GM18909 (cell line): ENCODE results near the gene KIF19.

Experiments used
- ATAC-seq: cut with Tn5 transposase; IDR thresholded peaks from one replicate; pipeline ENCODE4 v1.9.1; 2021; ENCODE audit warnings: mild to moderate bottlenecking; ENCODE audit not compliant: unreplicated experiment, poor library complexity

KIF19 gene

DNA sequence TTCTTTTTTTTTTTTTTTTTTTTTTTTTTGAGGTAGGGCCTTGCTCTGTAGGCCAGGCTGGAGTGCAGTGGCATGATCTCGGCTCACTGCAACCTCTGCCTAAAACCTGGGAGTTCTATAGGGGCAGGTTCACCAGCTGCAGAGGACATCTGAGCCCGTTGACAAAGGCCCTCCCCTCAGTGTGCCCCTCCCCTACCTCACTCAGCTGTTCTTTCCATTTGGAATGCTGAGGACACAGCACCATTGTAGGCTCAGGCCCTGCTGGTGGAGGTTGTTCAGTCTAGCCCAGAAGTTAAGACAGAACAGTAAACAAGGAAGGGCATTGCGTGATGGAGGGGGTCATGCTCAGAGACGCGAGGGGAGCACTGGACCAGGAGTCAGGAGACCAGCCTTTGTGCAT lies 21.8 kb upstream of the KIF19 start:
- no peak for ATAC-seq

DNA sequence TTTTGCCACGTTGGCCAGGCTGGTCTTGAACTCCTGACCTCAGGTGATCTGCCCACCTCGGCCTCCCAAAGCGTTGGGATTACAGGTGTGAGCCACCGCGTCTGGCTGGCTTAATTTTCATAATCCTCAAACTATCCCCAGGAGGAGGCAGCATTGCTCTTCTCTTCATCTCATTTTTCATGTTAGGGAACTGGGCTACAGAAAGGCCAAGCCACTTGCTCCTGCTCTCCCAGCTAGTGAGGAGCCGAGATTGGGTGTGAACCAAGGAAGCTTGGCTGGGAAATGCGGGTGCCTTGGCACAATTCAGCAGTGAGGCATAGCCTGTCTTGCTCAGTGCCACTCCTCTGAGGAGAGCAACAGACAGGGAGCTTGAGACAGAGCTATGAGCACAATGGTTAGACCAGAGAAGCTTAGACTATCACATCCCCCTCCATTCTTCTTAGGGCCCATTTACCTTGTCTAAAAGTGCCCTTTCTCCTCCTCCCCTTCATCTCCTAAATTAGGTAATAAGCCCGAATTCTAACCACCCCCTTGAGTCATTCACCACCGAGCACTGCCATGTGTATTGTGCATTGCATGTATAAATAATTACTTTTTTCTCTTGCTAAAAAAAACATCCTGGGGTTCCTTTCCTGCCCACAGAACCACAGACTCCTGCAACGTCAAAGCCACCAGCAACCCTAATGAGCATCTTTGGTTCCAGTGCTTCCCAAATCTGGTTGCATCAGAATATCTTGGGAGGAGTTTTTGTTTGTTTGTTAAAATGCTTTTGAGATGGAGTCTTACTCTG lies 20.0 kb upstream of the KIF19 start:
- no peak for ATAC-seq

DNA sequence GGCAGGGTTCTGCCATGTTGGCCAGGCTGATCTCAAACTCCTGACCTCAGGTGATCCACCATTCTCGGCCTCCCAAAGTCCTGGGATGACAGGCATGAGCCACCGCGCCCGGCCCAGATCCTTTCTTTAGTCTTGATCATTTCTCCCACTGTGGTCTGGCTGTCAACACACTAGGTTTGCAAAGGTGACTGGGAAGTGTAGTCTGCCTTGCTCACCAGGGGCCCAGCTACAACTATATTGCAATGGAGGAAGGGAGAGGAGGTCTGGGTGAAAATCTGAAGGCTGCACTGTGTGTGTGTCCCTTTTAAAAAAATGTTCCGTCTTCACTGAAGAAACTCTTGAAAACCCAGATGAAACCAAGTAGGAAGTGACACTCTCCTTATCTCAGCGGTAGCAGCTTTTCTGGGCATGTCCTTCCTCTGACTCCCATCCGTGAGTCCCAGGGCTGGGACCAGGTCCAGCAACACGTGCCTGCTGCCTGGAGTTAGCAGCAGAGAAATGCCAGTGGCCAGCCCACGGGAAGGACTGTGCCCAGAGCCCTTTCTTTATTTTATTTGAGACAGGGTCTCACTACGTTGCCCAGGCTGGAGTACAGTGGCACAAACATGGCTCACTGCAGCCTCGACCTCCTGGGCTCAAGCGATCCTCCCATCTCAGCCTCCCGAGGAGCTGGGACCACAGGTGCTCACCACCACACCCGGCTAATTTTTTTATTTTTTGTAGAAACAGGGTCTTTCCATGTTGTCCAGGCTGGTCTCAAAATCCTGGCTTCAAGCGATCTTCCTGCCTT lies 17.8 kb upstream of the KIF19 start:
- ATAC-seq: no peak

DNA sequence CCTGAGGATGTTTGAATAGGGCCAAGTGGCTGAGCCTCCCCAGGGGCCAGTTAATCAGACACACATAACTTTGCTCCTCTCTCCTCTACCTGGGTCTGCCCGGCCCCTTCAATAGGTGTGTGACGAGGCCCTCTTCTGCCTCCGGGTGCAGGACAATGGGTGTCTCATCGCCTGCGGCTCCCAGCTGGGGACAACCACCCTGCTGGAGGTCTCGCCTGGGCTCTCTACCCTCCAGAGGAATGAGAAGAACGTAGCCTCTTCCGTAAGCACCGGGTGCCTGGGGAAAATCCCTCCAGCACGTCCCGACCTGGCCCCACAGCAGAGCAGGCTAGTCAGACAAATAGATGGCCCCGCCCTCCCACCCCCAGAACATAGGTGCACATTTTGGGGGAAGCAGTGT lies 16.1 kb upstream of the KIF19 start:
- no peak for ATAC-seq

DNA sequence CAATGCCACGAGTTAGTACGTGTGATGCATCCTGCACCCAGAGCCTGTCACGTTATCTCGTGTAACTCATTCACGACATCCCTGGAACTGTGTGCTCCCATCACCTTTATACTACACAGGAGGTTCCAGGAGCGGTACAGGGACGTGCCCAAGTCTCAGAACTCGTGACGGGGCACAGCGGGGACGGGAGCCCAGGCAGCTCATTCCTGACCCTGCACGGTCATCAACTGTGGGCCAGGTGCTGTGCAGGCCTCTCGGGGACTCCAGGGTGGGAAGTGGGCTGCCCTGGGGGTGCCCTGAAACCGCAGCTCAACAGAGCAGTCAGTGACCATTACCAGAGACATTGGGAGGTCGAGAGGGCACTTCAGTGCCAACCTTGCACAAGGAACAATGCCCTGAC lies 11.1 kb upstream of the KIF19 start:
- ATAC-seq: no peak

DNA sequence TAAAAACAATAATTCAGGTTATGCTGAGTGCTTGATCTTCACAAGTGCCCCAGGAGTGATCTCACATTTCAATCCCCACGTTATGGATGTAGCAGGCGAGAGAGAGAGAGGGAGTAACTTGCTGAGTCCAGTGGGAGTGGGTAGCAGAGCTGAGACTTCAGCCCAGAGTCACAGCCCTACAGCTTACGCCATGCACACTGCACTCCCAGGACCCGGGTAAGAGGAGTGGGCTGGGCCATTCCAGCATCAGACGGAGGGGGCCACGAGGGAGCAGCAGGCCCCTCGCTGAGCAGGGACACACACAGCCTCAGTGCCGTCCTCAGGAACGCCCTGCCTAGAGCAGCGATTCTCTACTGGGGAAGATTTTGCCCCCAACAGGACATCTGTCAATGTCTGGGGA lies 9.8 kb upstream of the KIF19 start:
- ATAC-seq: no peak

DNA sequence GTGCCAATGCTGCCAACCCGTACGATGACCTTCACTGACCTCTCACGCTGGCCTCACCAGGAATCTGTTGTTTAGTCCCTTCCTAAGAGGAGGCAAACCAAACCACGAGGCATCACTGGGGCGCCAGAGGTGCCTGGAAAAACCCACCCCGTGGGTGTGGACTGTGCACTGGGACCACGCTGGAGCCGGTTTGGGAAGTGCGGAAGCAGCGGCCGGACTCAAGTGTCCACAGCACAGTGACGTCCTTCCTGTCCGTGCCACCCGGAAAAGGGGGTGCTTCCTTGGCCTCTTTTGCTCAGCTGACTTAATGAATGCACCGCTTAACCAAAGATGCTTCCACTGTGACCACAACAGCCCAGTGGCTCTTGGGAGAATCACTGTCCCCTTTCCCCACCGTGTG lies 9.0 kb upstream of the KIF19 start:
- no peak for ATAC-seq

DNA sequence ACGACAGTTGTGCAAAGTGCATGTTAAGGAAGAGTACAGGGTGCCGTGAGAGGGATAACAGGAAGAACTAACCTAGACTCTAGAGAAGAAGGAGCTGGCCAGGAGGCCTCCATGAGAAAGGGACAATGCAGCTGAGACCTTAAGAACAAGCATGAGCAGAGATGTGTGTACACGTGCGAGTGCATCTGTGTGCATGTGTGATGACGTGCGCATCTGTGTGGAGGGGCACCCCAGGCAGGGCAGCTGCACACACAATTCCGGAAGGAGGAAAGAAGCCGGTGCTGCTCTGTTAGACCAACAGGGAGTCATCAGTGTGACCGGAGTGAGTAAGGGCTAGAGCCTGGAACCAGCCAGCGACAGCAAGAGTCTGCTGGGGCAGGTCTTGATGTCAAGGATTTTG lies 7.6 kb upstream of the KIF19 start:
- no peak for ATAC-seq

DNA sequence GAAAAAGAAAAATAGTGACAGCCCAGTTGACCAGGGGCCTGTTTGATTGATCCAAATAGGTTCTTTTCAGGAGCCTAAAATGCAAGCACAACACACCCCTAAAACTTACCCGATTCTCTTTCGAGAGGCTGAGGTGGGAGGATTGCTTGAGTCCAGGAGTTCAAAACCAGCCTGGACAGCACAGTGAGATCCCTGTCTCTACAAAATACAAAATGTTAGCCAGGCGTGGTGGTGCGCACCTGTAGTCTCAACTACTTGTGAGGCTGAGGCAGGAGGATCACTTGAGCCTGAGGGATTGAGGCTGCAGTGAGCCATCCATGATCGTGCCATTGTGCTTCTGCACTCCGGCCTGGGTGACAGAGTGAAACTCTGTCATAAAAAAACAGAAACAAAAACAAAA lies 1.5 kb upstream of the KIF19 start:
- ATAC-seq: no peak

DNA sequence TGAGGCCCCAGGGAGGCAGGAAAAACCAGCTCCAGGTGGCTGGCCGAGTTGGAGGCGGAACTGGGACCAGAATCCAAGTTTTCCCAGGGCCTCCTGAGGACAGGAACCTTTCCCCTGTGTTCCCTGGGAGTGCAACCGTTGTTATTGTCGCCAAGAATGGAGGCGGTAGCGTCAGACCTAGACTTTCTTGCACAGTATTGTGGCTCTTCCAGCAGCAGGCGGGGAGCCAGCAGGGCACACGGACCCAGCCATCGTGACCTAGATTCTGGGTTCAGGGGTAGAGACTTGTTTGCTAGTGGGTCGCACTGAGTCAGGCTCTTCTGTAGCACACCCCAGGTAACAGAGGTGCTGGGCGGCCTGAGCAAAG lies 667 bp upstream of the KIF19 start:
- no peak for ATAC-seq

DNA sequence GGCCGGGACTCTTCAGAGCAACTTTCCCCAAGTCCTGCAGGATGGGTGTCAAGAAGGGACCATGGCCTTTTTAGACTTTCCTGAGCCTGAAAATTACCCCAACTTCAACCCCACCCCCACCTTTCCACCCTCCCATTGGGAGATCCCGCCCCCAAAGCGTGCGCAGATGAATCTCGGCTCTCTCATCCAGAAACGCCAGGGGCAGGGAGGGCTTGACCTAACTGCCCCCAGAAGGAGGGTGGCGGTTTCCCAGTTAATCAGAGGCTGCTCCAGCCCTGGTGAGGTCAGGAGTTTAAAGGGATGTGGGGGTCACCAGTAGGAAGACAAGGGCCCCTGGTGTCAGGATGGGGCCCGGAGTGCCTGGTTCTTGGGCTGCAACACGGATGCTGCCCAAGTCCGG lies 480 bp downstream of the KIF19 start:
- no peak for ATAC-seq

DNA sequence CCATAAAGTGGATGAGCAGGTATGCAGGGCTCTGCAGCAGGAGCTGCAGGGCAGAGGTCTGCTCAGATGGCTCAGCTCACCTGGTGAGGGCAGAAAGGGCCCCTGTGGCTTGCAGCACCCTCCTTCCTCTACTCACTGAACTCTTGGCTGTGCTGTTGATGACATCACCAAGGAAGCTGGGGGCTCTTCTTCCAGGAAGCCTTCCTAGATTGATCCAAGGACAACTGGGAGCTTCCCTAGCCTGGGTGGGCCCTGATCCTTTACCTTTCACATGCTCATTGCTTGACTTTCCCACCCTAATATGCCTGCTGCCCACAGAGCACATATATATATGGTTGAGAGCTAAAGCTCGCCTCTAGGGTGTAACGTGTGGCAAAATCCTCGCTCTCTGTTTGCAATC lies 2.5 kb downstream of the KIF19 start:
- no peak for ATAC-seq

DNA sequence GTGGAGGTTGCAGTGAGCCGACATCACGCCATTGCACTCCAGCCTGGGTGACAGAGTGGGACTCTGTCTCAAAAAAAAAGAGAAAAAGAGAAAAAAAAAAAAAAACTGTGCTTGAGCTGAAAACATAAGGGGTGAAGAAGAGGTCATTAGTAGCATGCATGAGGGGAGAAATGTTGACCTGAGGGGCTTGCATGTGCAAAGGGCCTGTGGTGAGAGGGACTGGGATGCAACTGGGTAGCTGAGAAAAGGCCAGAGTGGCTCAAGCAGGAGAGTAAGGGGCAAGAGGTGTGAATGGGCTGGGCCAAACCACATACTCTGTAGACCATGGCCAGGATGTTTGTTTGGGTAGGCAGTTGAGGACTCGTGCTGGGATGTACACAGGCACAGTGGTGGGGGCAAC lies 3.4 kb downstream of the KIF19 start:
- ATAC-seq: no peak

DNA sequence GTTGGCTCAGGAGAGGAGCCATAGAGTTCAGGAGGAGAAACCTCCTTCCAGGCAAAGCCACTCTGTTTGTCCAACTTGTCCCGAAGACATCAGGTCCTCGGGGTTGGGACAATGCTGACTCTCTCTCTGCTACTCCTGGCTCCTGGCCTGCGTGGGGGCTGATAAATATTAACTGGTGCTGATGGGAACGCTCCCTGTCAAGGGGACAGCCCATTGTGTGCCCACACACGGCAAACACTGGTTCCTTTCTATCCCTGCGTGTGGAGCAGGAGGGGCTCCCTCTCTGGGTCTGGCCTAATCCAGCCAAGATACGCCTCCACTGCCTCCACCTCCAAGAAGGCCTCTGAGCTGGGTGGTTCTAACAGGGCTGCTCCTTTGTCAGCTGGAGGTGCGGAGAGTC lies 4.4 kb downstream of the KIF19 start:
- ATAC-seq: no peak

DNA sequence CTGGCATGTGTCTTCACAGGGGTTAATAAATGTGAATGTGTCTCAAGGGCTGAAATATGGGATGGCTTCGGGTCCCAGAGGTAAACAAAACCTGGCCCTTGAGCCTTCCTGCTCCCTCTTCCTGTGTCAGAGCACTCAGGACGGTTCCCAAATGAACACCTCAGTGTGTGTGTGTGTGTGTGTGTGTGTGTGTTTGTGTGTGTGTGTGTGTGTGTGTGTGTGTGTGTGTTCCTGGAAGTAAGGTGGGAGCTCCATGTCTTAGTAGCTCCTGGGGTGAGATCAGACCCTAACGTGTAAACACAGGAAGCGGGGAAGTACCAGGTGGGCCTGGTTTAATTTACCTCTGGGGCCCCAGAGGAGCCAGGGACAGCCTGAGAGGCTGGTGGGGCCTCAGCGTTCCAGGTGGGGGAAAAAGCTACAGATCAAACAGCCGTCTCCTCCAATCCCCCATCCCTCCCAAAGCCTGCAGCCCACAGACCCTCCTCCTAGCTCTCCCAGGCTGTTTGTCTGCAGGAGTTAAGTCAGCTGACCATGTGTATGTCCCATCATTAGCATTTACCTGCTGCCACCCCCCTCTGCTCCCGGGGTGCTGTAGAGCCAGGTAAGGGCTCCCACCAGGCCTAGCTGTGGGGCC lies 6.1 kb downstream of the KIF19 start:
- ATAC-seq: no peak

DNA sequence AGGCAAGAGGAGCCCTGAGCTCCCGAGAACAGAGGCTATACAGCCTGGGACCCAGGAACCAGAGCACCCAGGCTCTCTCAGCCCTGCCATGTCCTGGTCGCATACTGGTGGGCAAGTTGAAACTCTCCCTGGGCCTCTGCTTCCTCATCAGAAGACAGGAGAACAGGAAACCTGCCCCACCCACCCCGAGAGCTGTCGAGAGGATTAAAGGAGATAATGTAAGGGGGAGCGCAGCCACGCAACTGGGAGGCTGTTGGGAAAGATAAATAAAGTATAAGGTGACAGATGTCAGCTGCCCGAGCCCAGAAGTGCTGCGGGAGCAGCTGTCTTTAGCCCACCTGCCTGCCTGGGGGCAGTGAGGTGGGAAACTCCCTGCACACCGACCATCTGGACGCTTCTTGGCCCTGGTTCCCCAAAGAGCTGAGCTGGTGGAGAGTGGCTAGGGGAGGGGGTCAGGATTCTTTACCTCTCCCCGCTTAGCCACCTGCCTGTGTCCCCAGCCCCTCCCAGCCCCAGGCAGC lies 6.8 kb downstream of the KIF19 start:
- no peak for ATAC-seq

DNA sequence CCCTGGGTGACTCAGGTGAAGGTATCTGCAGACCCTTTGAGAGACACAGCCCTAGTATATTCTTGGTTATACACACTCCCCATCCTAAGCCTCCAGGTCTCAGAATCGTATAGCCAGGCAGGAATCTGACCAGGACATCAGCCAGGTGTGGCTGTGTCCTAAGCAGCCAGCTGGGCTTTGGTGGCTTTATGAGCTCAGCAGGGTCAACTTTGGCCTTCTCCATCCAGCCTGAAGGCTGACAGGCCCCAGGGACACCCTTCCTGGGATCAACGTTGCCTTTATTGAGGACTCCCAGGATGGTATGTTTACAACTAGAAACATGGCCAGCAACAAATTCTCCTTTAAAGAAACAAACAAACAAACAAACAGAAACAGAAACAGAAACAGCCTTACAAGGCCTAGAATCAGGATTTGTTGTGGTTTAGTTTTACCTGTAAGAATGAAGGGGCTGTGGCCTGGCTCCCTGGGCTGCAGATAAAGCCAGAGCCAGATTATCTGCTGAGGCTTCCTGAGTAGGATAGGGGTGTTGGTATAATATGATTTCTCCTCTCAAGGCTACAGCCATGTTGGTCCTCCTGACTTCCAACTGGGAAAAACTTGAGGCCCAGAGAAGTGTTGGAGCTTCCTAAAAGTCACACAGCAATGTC lies 8.5 kb downstream of the KIF19 start:
- no peak for ATAC-seq

DNA sequence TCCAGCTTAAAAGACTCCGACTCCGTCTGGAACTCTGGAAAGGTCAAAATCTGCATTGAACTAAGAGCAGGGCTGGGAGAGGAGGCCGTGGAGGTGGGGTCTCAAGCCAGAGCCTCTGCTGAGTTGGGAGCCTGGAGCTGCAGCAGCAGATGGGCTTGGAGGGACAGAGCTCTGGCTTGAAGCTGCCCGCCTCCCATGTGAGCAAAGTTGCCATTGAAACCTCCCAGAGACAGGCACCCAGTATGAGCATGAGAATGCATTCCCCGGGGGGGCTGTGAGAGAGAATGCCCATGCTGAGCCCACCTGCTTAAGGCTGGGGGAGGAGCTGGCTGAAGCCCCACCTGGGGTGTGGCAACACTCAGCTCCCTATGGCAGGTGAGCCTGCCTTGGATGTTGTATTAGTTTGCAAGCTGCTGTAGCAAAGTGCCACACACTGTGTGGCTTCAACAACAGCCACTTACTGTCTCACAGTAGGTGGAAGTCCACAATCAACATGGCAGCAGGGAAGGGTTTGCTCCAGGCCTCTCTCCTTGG lies 9.6 kb downstream of the KIF19 start:
- no peak for ATAC-seq

DNA sequence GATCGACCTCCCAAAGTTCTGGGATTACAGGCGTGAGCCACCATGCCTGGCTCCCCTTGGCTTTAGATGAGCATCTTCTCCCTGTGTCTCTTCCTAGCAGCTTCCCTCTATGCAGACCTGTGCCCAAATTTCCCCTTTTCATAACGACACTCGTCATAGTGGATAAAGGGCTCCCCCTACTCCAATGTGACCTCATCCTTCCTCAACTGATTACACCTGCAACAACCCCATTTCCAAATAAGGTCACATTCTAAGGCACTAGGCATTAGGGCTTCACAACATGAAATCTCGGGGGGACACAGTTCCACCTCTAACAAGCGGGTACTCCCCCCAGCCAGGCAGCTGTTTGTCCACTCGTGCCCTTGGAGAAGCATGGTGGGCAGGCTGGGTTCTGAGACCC lies 10.3 kb downstream of the KIF19 start:
- no peak for ATAC-seq

DNA sequence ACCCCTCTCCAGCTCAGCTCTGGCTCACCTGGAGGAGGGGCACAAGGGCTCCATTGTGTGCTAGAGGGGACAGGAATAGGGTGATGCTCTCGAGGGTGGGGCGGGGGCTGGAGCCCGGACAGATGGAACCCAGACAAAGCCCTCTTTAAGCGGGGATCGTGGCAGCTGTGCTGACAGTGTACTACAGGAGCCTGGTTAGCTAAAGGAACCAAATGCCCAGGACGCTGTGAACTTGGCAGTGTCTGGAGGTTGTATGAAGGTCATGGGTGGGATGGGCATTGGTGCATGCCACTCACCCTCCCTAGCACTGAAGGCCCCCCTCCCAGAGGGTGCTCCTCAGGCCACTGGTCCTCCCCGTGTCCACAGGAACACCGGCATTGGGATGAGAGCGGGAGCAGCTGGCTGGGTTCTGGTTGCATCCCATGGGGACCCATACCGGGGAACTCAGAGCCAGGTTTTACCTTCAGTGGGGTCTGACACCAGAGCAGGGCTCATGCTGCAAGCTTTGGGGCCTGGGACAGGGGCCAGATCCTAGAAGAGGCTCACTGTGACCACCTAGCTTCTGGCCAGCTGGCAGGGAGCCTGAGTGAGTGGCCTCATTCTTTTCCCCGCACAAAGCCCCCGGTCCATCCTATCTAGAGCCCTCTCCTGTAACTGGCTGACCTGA lies 11.9 kb downstream of the KIF19 start:
- ATAC-seq: no peak
